ENCODE measurements around the gene RPS19BP1. TPM values are rescaled to one million over a fixed set of nuclear protein-coding genes. Genes with fewer than 3 reads are reported as not detected.

The RPS19BP1 gene
- polyA plus RNA-seq, 3 donors: 51.3 to 64.9 (median 62.9) TPM

DNA sequence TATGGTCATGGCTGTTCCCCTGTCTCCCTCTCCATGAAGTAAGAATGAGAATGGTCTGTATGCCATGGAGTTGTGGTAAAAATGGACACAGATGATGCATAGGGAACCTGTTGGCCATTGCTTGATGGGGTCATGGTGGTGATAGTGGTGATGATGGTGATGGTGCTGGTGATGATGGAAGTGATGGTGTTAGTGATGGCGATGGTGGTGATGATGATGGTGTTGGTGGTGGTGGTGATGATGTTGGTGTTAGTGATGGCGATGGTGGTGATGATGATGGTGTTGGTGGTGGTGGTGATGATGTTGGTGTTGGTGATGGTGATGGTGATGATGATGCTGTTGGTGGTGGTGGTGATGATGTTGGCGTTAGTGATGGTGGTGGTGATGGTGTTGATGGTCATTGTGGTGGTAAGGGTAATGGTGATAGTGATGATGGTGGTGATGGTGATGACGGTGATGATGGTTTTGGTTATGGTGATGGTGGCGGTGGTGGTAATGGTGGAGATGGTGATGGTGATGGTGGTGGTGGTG is 32.9 kb upstream of the RPS19BP1 start:
- DNase-seq: no peak

- no peak for DNase-seq
Measured at GRCh38 chr22:39563571-39564428, 31.3 kb upstream of the RPS19BP1 start.

DNA sequence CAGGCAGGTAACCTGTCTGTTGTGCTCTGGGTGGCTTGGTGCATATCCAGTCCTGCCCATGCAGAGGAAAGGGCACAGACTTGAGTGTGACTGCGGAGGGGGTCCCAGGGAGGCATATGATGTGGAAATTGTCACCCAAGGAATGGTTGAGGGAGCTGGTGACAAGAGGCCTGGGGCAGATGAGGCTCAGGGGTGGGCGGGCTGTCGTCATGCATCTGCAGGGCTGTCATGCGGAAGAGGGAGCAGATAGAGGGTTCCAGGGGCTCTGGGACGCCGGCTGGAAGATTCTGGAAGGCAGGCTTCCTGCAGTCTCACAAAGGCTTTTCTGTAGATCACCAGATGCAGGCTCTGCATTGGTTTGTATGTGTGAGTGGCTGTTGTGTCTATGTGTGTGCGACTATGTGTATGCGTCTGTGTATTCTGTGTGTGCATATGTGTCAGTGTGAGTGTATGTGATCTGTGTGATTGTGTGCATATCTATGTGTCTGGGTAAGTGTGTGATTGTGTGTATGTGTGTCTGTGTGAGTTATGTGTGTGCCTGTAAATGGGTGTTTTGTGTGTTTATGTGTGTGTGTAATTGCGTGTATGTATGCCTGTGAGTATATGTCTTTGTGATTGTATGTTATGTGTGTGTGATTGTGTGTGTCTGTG is 30.4 kb upstream of the RPS19BP1 start:
- DNase-seq: no peak

DNA sequence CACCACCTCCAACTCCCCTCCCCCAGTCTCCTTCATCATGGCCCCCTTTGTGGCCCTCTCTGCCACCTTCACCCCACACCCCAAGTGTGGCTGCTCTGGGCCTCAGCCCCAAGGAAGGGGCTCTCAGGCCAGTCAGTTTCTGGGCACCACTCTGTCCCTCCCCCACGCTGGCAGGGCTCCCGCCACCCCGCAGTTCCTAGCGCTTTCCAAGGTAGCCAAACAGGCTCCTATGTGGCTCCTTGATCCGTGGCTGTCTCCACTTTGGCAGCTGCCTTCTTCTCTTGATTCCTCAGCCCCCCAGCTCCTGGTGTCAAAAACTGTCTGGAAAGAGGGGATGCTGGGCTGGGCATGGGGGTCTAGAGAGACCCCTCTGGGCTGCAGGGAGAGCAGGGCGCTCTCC is 27.6 kb upstream of the RPS19BP1 start:
- no peak for DNase-seq

GRCh38 chr22:39559456-39560105 is 27.0 kb upstream of the RPS19BP1 start:
- DNase-seq: no peak

DNA sequence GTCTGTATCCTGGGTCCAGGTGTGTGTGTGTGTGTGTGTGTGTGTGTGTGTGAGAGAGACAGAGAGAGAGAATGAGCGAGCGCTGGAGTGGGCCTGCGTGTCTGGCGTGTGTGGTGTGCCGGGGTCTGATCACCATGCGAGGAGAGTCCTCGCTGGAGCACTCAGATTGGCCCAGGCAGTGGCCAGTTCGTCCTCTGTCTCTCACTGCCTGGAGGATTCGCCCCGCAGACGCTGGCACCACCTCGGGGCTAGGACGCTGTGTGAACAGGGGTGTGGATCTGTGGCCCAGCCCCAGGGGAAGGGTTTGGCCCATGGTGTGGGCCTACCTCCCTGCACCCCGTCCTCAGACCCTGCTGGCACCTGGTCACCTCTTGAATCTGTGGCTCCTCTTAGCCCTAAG is 26.4 kb upstream of the RPS19BP1 start:
- DNase-seq: no peak

- no peak for DNase-seq
Measured at GRCh38 chr22:39558254-39558727, 25.7 kb upstream of the RPS19BP1 start.

DNA sequence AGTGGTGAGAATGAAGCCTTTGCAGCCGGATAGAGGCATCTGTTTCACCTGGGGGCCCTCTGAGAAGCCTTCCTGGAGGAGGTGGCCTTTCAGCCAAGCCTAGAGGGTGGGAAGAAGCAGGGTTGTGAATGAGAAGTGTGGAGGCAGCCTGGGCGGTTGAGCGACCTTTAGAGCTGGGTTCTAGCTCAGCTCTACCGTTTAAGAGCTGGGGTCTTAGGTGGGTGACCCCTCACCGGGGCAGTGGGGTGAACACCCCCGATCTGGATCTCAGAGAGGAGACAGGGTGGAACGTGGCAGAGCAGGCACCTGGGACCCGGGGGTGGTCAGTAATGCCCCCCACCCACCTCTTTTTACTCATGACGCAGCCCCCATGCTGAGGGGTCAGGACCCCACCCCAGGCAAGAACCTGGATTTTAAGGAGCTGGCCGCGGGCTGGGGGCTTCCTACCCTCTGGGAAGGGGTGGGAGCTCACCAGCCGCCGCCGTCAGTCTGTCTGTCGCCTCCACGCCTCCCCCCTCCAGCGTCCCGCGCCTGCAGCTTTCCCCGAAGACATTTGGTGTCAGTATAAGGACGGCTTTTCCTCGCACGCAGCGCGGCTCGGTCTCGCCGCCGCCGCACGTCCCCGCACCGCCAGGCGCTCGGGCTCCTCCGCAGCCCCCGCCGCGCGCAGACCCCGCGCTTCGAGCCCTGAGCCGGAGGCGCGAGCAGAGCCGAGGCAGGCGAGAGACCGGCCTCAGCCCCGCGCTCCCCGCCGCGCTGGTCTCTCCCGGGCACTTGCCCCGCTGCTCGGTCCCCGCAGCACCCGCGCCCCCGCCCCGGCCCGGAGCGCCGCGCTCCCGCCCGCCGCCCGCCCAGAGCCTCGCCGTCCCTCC is 24.7 kb upstream of the RPS19BP1 start:
- no peak for DNase-seq

GRCh38 chr22:39554151-39554550 is 21.6 kb upstream of the RPS19BP1 start:
- DNase-seq: no peak

GRCh38 chr22:39553429-39553828 is 20.9 kb upstream of the RPS19BP1 start:
- no peak for DNase-seq

DNA sequence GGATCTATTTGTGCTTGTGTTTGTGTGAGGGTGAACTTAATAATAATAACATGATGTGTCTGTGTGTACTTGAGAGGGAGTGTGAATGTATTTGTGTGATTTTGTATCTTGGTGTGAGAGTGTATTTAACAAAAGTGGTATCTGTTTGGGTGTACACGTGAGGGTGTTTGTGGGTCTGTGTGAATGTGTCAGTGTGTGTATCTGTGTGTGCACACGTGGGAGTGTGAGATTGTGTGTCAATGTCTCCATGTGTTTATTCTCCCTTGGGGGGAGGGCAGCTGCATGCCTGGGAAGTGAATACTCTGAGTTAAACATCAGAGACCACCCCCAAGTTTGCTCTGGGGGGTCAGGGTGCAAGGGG is 15.0 kb upstream of the RPS19BP1 start:
- no peak for DNase-seq

GRCh38 chr22:39546889-39547586 is 14.5 kb upstream of the RPS19BP1 start:
- no peak for DNase-seq

DNA sequence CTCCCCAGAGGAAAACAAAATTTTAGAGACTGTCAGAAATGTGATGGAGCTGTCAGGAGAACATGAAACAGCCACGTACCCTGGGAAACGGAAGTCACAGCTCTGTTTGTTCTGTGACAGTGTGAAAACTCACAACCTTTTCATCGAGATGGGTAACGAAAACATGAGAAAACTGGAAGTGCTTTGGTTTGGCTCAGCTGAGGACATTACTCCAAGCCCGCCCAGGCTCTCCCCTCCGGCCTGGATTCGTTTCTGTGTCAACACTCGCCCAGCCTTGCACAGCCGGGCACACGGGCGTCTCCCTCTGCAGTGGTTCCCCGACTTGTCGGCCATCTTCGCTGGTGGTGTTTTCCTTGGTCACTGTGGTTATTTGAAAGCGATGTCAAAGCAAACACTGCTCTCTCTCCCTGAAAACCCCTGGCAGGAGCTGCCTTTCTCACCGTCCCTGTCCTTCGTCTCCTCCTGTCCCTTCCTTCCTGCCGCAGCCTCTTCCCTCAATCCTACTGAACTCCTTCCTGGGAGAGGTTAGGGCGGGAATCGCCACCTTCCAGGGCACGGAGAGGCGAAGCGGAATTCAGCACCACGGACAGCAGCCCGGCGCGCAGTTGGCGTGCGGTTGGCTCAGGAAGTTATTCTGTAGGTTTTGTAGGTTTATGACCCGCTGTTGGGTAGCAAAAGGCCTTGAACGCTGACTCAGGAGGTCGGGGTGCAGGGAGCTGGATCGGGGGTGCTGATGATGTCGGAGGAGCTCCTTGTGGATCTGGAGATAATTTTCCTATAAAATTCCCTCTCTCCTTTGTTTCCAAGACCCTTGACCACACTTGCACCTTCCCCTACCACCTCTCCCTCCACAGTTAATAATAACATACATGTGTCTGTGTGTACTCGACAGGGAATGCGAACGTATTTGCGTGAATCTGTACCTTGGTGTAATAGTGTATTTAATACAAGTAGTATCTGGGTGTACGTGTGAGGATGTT is 13.1 kb upstream of the RPS19BP1 start:
- DNase-seq: peak; percentile 71

DNA sequence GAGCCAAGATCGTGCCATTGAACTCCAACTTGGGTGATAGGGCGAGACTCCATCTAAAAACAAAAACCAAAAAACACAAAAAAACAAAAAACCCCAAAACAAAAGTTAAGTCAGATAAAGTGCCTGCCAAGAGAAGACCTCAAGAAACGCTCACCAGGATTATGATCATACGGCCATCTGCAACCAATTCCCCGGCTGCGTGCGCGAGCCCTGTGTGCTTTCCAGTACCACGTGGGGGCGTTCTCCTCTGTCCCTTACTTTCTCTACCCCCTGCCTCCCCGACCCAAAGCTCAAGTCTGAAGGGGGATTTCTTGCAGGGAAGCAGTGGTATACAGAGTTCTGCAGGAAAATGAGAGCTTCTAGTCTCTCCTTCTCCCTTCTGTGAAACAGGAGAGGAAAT is 10.5 kb upstream of the RPS19BP1 start:
- no peak for DNase-seq

DNA sequence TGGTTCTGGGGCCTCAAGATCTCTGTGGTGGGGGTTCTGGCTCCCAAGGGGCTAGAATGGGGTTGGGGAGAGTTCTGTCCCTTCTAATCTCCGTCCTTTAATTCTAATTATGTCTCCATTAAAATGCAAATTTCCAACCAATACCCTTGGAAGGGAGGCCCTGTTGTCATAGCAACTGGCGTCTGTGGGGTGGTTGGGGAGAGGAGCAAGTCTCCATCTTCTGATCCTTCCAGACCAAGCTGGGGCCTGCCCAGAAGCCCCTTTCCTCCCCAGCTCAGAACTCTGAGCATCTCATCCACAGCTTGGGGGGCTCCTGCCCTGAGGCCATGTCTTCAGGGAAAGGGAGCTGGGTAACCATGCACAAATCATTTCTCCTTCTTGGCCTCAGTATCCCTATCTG is 5.4 kb upstream of the RPS19BP1 start:
- DNase-seq: no peak

DNA sequence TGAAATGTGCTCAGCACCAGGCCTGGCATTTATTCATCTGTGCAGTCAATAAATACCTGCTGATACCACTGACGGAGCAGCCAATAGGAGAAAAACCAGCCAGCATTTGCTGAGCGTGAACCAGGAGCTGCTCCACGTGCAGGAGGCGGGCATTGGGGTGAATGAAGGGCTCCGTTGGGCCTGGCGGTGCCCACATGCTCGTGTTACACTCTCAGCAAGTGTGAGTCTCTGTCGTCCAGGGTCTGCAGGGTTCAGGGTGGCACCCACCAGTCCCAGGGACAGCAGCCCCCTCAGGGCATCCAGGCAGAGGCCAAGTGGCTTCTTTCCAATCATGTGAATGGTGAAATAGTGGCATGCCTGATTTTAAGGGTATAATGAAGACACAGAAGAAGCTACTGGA is 4.2 kb upstream of the RPS19BP1 start:
- DNase-seq: no peak

DNA sequence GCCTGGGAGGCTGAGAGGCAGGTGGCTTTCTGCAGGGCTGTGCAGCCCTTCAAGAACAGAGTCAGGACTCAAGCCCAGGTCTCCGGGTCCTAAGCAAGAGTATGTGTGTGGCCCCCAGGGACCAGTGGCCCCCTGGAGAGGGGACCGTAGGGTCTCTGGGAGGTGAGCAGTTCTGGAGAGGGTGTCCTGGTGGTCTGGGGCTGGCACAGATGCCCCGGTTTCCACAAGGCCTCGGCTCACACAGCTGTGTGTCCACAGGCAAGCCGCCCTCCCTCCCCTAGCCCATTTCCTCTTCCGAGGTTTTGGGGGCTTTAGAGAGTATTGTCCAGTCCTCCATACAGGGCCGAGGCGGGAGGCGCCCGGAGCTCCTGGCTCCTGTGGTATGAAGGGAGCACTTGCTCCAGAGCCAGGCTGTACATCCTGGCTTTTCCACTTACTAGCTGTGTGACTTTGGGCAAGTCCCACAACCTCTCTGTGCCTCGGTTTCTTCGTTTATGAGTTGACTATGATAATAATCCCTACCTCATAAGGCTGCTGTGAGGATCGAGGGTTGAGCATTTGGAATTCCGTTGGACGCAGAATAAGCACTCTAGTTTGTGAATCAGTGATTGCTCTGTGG is 3.4 kb upstream of the RPS19BP1 start:
- DNase-seq: no peak

DNA sequence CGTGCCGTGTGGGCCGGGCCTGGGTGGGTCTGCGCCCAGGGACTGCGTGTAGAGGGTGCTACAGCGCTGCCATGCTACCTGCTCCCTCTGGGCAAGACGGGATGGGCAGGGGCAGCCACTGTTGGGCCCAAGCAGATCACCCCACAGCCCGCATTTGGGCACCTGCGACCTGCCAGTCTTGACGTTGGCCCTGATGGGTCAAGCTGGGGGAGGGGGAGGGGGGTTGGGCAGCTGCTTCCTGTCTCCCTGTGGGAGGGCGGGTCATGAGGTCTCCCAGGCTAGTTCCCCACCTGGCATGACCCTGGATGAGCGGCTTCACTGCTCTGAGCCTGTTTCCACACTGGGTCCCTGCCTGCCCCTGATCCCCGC is 2.8 kb upstream of the RPS19BP1 start:
- no peak for DNase-seq
